ENCODE measurements around the gene PAPPA.

GRCh38 chr9:116202219-116202912 lies 48.8 kb downstream of the PAPPA start:
- TF ChIP-seq CTCF (IDR thresholded peaks at IDR 0.05), result no peak
- TF ChIP-seq POLR2A (IDR thresholded peaks at IDR 0.05), result no peak
